NOMO-1 treated with dmso at 0.1 percent for 144 hours (cell line): ENCODE measurements around the gene DDX6.
"Not testable (repeated sequence)": the region's sequence is repeated elsewhere in the genome, so short reads cannot be mapped to it uniquely, and the experiment has no call there.

Experiments used
- DNase-seq: peaks from one replicate; lab custom pipeline; 2025; ENCODE audit not compliant: unreplicated experiment; lab: John Stamatoyannopoulos, UW

Gene DDX6

GRCh38 chr11:118791961-118792569 lies 1.1 kb upstream of the DDX6 start:
- DNase-seq: peak; percentile 14

GRCh38 chr11:118790357-118791110 lies 430 bp downstream of the DDX6 start:
- DNase-seq: peak; percentile 57

GRCh38 chr11:118789501-118790356 lies 1.2 kb downstream of the DDX6 start:
- peak; percentile 22 for DNase-seq

- no peak for DNase-seq
Measured at GRCh38 chr11:118786657-118787056, 4.3 kb downstream of the DDX6 start.

- no peak for DNase-seq
Measured at GRCh38 chr11:118785362-118785761, 5.6 kb downstream of the DDX6 start.

GRCh38 chr11:118783724-118784495 lies 7.1 kb downstream of the DDX6 start:
- DNase-seq: no peak

GRCh38 chr11:118783324-118783723 lies 7.6 kb downstream of the DDX6 start:
- DNase-seq: not testable (repeated sequence)

GRCh38 chr11:118778898-118779297 lies 12.1 kb downstream of the DDX6 start:
- DNase-seq: no peak

- DNase-seq: no peak
Measured at GRCh38 chr11:118774032-118774431, 16.9 kb downstream of the DDX6 start.

GRCh38 chr11:118771547-118772288 lies 19.2 kb downstream of the DDX6 start:
- DNase-seq: peak; percentile 28

GRCh38 chr11:118768690-118769089 lies 22.3 kb downstream of the DDX6 start:
- no peak for DNase-seq

GRCh38 chr11:118766035-118766434 lies 24.9 kb downstream of the DDX6 start:
- DNase-seq: no peak

GRCh38 chr11:118765095-118765691 lies 25.8 kb downstream of the DDX6 start:
- DNase-seq: not testable (repeated sequence)

- no peak for DNase-seq
Measured at GRCh38 chr11:118763041-118763440, 27.9 kb downstream of the DDX6 start.

- DNase-seq: not testable (repeated sequence)
Measured at GRCh38 chr11:118761981-118762380, 29.0 kb downstream of the DDX6 start.

GRCh38 chr11:118757876-118758399 lies 33.0 kb downstream of the DDX6 start:
- DNase-seq: no peak

GRCh38 chr11:118752654-118753053 lies 38.3 kb downstream of the DDX6 start:
- DNase-seq: no peak

GRCh38 chr11:118749429-118749828 lies 41.5 kb downstream of the DDX6 start:
- no peak for DNase-seq

GRCh38 chr11:118748056-118748455 lies 42.9 kb downstream of the DDX6 start:
- no peak for DNase-seq
